ENCODE data around the gene GALNT9.

DNA sequence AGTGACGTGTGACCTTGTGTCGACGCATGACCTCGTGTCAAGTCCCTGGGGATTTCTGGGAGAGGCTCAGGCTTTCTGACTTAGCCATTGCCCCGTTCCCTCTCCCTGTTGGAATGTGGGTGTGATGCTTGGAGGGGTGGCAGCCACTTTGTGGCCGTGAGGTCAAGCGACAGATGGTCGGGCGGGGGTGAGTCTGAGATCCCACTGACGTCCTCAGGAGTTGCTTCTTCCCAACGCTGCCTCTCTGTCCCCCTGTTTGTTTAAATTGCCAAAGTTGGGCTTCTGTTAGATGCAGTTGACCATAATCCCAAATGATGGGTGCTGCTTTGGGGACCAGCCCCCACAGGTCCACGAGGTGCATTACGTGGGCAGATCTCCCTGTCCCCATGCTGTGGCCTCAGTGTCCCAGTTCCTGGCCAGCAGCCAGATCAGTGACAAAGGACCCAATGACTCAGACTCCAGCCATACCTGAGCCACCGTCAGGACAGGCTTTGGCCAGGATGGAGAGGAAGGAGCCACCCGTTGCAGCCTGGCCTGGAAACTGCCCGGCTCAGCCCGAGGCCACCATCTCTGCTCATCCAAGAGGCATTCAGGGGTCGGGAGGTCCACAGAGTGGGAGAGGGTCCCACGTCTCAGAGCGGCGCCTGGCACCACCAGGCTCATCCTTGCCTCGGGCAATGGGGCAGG is 34.4 kb upstream of the GALNT9 start:
- TF ChIP-seq, protein P1, sequence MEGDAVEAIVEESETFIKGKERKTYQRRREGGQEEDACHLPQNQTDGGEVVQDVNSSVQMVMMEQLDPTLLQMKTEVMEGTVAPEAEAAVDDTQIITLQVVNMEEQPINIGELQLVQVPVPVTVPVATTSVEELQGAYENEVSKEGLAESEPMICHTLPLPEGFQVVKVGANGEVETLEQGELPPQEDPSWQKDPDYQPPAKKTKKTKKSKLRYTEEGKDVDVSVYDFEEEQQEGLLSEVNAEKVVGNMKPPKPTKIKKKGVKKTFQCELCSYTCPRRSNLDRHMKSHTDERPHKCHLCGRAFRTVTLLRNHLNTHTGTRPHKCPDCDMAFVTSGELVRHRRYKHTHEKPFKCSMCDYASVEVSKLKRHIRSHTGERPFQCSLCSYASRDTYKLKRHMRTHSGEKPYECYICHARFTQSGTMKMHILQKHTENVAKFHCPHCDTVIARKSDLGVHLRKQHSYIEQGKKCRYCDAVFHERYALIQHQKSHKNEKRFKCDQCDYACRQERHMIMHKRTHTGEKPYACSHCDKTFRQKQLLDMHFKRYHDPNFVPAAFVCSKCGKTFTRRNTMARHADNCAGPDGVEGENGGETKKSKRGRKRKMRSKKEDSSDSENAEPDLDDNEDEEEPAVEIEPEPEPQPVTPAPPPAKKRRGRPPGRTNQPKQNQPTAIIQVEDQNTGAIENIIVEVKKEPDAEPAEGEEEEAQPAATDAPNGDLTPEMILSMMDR (IDR thresholded peaks at IDR 0.05; ENCODE audit: poor library complexity): no peak
- TF ChIP-seq EZH2 (IDR thresholded peaks at IDR 0.05; ENCODE audit: borderline replicate concordance) (no peak), EZH2phosphoT487 (IDR thresholded peaks at IDR 0.05; ENCODE audit: low read depth, severe bottlenecking, unreplicated experiment) (no peak)

All from hepatocyte (in vitro differentiated cells).